ENCODE data around the gene PLEKHG7. TPM values are rescaled to one million over a fixed set of nuclear protein-coding genes. Genes with fewer than 3 reads are reported as not detected.
A peak's percentile ranks its signal among the peaks of the same experiment; 100 is the strongest.

Gene PLEKHG7
- total RNA-seq, 1 experiment from 2014 or later = 1.3 TPM

DNA sequence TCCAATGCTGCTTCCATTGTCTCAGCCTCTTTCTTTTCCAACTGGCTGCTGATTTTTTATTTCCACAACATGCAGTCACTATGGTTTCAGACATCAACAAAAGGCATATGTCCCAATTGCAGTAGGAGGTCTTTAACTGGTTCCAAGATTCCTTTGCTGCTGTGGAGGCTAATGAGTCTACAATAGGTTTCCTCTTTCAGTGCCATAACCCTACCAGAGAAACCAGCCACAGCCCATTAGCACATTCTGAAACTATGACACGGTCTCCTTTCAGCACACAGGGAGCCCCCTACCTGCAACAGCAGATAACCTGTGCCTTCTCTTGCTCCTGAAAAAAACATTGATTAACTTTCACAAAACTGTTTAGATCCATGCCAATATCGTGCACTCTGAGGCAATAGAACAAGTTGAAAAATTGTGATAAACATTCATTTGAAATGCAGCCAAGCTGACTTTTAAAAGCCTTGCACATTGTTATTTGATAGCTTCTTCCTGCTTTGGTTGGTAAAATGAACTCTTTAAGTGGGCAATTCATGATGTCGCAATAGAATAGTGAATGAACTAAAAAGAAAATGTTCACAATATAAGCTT, 32.4 kb downstream of the PLEKHG7 start:
- Mint-ChIP-seq H3K4me1 (ENCODE audit: low read depth, unreplicated experiment) (peaks cover 6% of the 10 kb centered on the region), H3K27me3 (ENCODE audit: unreplicated experiment) (no peaks in the 10 kb centered on the region), H3K9me3 (ENCODE audit: low read depth, unreplicated experiment) (no peaks in the 10 kb centered on the region), H3K27ac (ENCODE audit: unreplicated experiment) (peak overlapping the region; percentile 9), H3K4me3 (ENCODE audit: low read depth, unreplicated experiment) (no peak overlapping the region), H3K36me3 (ENCODE audit: insufficient read depth, unreplicated experiment) (no peaks in the 10 kb centered on the region)
- TF ChIP-seq, protein P1, sequence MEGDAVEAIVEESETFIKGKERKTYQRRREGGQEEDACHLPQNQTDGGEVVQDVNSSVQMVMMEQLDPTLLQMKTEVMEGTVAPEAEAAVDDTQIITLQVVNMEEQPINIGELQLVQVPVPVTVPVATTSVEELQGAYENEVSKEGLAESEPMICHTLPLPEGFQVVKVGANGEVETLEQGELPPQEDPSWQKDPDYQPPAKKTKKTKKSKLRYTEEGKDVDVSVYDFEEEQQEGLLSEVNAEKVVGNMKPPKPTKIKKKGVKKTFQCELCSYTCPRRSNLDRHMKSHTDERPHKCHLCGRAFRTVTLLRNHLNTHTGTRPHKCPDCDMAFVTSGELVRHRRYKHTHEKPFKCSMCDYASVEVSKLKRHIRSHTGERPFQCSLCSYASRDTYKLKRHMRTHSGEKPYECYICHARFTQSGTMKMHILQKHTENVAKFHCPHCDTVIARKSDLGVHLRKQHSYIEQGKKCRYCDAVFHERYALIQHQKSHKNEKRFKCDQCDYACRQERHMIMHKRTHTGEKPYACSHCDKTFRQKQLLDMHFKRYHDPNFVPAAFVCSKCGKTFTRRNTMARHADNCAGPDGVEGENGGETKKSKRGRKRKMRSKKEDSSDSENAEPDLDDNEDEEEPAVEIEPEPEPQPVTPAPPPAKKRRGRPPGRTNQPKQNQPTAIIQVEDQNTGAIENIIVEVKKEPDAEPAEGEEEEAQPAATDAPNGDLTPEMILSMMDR (IDR thresholded peaks at IDR 0.05; ENCODE audit: unreplicated experiment) = no peak
- BruUV-seq (replicated peaks) = no TSS peak
- peak; percentile 56 for DNase-seq
- CTCF ChIA-PET = interaction anchor here (0.6 to 1.1 kb wide), 3 partner anchors 9 to 32 kb away, joined by 3 to 5 read pairs (median 3); partner anchors contain the start of gene PLEKHG7
- intact Hi-C loops (cut with micrococcal nuclease; ENCODE audit: unreplicated experiment) = no loop called here

DNA sequence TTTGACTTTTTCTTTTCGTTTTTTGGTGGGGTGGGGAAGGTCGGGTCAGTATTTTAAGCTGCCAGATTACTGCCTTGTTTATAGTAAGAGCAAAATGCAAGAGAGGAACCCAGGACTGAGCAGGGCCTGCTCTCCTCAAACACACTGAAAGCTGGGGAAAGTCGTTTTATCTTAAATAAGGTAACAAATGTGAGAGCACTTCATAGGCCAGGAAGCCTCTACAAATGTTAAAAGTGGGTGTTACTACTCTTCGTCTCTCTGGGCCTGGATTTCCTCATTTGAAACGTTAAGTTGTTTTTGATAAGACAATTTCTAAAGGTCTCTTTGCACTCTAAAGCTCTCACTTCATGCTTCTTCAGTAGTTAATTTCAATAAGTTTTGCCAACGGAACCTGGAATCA, 33.8 kb downstream of the PLEKHG7 start:
- Mint-ChIP-seq H3K36me3 (ENCODE audit: insufficient read depth, unreplicated experiment) (no peaks in the 10 kb centered on the region), H3K4me3 (ENCODE audit: low read depth, unreplicated experiment) (no peak overlapping the region), H3K27ac (ENCODE audit: unreplicated experiment) (no peak overlapping the region), H3K9me3 (ENCODE audit: low read depth, unreplicated experiment) (no peaks in the 10 kb centered on the region), H3K27me3 (ENCODE audit: unreplicated experiment) (no peaks in the 10 kb centered on the region), H3K4me1 (ENCODE audit: low read depth, unreplicated experiment) (peaks cover 6% of the 10 kb centered on the region)
- DNase-seq = no peak
- CTCF ChIA-PET = interaction anchor here (1.1 kb wide), 1 partner anchor 23 kb away, joined by 3 read pairs; no protein-coding TSS in a partner anchor
- BruUV-seq (replicated peaks) = no TSS peak
- intact Hi-C loops (cut with micrococcal nuclease; ENCODE audit: unreplicated experiment) = no loop called here
- TF ChIP-seq, protein P1 (IDR thresholded peaks at IDR 0.05; ENCODE audit: unreplicated experiment) = no peak

DNA sequence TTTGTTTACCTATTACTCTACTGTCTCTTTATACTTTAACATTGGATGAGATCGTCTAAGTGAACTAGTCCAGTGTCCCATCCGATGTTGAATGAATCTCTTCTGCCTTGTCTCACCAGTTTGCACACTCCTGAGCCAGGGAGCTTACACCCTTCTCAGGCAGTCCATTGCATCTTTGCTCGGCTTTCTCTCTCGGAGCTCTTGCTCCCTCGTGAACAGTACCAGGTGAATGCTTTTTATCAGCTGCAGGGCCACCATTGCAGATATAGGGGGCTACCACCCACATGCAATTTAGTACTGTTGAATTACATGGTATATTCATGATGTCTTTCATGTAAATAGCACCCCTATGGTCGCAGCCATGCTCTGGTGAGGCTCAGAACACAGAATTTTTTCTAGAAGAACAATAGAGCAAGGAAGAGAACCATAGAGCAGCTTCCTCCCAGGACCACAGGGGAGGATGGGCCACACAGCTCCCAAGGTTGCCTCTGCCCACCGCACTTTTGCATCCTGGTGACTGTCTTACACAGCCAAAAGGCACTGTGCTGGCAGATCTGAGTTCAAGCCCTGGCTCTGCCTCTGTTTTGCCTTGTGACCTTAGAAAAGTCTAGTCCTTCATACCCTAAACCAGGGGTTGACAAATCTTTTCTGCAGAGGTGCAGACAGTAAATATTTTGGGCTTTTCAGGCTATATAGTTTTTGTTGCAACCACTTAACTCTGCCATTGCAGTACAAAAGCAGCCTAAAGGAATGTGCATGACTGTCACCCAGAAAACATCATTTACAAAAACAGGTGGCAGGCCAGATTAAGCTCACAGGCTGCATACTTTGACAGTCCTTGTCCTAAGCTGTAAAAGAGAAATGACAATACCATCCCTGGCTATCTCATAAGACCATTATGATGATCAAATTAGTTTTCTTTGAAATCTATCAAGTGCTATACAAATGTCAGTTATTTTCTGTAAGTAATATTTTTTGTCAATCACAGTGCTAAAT, 35.4 kb downstream of the PLEKHG7 start:
- TF ChIP-seq, protein P1 (IDR thresholded peaks at IDR 0.05; ENCODE audit: unreplicated experiment) = no peak
- Mint-ChIP-seq H3K9me3 (ENCODE audit: low read depth, unreplicated experiment) (no peaks in the 10 kb centered on the region), H3K4me3 (ENCODE audit: low read depth, unreplicated experiment) (no peak overlapping the region), H3K27me3 (ENCODE audit: unreplicated experiment) (no peaks in the 10 kb centered on the region), H3K4me1 (ENCODE audit: low read depth, unreplicated experiment) (peaks cover 6% of the 10 kb centered on the region), H3K36me3 (ENCODE audit: insufficient read depth, unreplicated experiment) (no peaks in the 10 kb centered on the region), H3K27ac (ENCODE audit: unreplicated experiment) (no peak overlapping the region)
- CTCF ChIA-PET = no interaction called here
- no peak for DNase-seq
- BruUV-seq (replicated peaks) = no TSS peak
- intact Hi-C loops (cut with micrococcal nuclease; ENCODE audit: unreplicated experiment) = no loop called here

DNA sequence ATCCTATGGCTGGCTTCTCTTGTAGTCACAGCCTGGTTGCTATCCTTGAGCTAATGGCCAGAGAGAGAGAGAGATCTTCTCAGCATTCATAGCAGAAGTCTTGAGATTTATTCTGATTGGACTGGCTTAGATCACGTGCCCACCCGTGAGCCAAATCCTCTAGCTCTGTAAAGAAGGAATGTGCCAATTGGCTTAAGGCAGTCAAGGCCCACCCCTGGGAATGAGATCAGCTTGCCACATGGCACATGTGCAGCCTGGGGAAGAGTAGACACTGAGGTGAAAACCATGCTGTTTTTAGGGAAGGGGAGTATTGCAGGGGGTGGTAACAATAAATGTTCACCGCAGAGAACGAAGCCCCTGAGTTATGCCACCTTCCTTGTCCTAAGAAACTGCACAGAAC, 36.3 kb downstream of the PLEKHG7 start:
- H3K27ac Mint-ChIP-seq (ENCODE audit: unreplicated experiment) = no peak overlapping the region
- TF ChIP-seq, protein P1 (IDR thresholded peaks at IDR 0.05; ENCODE audit: unreplicated experiment) = no peak
- H3K4me1 Mint-ChIP-seq (ENCODE audit: low read depth, unreplicated experiment) = peaks cover 6% of the 10 kb centered on the region
- no peaks in the 10 kb centered on the region for H3K36me3 Mint-ChIP-seq (ENCODE audit: insufficient read depth, unreplicated experiment)
- H3K27me3 Mint-ChIP-seq (ENCODE audit: unreplicated experiment) = no peaks in the 10 kb centered on the region
- H3K9me3 Mint-ChIP-seq (ENCODE audit: low read depth, unreplicated experiment) = no peaks in the 10 kb centered on the region
- DNase-seq = no peak
- intact Hi-C loops (cut with micrococcal nuclease; ENCODE audit: unreplicated experiment) = no loop called here
- CTCF ChIA-PET = no interaction called here
- BruUV-seq (replicated peaks) = no TSS peak
- H3K4me3 Mint-ChIP-seq (ENCODE audit: low read depth, unreplicated experiment) = no peak overlapping the region
